HG03095 (cell line): Measurements from ENCODE around the gene UQCR11.

ENCODE experiments used
- ATAC-seq: cut with Tn5 transposase; IDR thresholded peaks from one replicate; pipeline ENCODE4 v1.9.1; 2021; ENCODE audit warnings: moderate library complexity; ENCODE audit not compliant: unreplicated experiment

The UQCR11 gene

DNA sequence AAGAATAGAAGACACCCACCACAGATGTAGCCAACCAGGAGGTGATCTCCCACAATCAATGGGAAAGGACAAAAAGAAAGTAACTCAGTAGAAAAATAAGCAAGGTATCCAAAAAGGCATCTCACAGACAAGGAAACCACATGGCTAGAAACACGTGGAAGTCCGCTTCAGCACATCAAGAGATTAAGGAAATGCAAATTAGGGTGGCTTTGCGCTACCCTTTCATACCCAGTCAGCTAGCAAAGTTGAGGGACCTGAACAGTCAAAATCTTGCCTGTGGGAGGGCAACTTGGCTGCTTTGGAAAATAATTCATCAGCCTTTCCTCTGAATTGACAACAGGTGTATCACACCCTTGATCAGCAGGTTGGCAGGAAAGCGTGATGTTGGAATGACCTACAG, 11.6 kb upstream of the UQCR11 start:
- ATAC-seq, result no peak

- ATAC-seq, result no peak
These were observed 11.1 kb upstream of the UQCR11 start for GRCh38 chr19:1616396-1616795.

- no peak for ATAC-seq
These were observed 10.0 kb upstream of the UQCR11 start for GRCh38 chr19:1615156-1615765.

- ATAC-seq, result no peak
These were observed 8.7 kb upstream of the UQCR11 start for GRCh38 chr19:1613808-1614570.

DNA sequence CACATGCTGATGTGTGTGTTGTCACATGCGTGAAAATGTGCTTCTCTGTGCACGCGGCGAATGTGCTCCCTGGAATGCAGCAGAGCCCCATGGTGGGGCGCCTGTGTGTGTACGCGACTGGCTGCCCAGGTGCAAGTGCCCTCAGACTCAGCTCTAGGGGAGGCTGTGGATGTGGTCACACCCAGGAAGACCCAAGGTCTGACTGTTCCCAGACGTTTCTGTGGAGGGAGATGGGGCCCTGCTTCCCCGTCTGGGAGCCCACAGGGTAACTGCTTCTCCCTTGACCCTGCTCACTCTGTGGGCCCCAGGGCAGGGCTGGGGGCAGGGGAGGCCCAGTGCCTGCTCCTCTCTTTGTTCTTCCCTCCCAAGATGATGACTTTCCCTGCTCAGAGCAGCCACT, 7.9 kb upstream of the UQCR11 start:
- ATAC-seq, result no peak

GRCh38 chr19:1612114-1613086, 7.1 kb upstream of the UQCR11 start:
- no peak for ATAC-seq

GRCh38 chr19:1611353-1611752, 6.1 kb upstream of the UQCR11 start:
- ATAC-seq, result no peak

GRCh38 chr19:1610579-1610978, 5.3 kb upstream of the UQCR11 start:
- no peak for ATAC-seq

DNA sequence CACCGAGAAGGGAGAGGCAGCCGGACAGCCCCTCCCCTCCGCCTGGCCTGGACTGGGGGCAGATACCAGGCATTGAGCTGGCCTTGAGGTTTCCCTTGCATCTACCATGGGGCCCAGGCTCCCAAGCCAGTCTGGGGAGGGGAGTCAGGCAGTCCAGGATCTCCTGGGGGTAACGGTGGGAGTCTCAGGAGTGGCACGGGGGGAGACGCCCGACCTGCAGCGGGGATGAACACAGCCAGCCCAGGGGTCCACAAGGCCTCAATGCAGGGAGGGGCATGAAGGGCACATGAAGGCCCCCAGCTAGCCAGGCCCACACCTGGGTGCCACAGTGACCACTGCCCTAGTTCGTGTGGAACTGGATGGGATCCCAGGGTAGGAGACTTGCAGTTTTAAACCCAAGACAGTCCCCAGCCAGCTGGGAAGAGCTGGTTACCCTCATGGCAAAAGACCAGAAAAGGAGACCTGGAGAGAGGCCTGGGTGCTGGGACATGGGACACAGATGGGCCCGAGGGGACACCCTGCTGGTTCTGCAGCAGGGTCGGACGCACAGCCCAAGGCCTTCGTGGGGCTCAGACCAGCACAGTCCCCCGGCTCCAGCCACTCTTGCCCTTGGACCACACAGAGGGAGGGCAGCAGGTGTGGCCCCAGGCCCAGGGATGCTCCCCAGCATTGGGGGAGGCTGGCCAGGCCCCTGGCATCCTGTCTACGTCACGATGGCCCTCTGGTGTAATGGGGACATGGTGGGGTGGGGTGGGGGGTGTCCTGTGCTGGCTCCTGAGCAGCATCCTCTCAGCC, 4.6 kb upstream of the UQCR11 start:
- ATAC-seq, result no peak

GRCh38 chr19:1609103-1609396, 3.8 kb upstream of the UQCR11 start:
- no peak for ATAC-seq

DNA sequence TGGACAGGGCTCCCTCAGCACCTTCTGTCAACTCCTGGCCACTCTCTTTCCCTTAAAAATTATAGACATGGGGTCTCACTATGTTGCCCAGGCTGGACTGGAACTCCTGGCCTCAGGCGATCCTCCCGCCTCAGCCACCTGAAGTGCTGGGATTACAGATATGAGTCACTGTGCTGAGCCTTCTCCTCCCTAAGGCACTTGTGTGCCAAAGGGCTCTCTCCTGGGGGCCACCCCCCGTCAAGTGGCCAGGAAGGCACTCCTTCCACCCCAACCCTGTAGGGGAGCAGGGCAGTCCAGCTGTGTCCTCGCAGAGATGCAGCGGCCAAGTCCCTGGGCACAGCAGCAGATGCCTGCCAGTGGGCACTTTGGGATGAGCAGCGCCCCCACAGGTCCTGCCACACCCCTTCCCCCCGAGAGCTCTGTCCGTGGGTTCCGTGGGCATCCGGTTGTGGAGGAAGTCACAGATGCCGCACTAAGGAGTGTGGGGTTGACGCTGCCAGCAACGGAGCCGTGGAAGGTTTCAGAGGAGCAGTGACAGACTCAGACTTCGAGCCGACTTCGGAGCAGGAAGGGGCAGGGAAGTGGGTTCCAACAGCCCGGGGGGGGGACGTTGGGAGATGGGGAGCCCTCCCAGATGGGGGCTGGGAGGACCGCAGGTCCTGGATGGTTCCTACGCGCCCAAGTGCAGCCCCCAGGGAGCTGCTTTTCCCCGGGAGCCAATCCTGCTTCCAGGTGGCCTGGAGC, 3.3 kb upstream of the UQCR11 start:
- no peak for ATAC-seq

- ATAC-seq, result no peak
These were observed 933 bp upstream of the UQCR11 start for GRCh38 chr19:1606138-1606651.

GRCh38 chr19:1602091-1602707, 3.1 kb downstream of the UQCR11 start:
- no peak for ATAC-seq

DNA sequence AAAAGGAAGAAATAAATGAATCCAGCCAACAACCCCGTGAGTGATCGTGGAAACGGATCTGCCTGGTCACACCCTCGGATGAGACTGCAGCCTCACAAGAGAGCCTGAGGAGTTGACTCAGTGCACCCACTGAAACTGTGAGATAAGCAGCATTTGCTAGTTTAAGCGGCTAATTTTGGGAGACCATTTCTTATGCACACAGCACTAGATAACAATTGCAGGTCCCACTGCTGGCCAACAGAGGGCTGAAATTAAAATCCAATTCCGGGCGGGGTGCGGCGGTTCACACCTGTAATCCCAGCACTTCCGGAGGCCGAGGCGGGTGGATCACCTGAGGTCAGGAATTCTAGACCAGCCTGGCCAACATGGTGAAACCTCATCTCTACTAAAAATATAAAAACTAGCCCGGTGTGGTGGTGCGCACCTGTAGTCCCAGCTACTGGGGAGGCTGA, 3.6 kb downstream of the UQCR11 start:
- no peak for ATAC-seq

DNA sequence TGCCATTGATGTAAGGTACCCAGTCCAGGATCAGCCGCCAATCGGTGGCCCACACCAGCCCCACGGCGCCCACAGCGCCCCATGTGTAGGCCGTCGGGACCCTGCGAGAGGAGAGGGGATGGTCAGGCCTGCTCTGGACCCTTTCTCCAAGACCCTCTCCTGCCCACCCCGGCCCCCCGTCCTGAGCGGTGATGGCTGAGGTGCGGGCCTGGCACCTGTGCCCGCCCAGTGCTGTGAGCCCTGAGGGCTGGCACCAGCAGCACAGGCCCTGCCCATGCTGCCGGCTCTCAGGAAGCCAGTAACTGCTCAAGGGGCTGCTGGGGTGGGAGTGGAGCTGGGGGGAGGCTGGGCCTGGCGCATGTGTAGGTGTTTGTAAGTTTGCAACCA, 5.8 kb downstream of the UQCR11 start:
- ATAC-seq, result no peak

DNA sequence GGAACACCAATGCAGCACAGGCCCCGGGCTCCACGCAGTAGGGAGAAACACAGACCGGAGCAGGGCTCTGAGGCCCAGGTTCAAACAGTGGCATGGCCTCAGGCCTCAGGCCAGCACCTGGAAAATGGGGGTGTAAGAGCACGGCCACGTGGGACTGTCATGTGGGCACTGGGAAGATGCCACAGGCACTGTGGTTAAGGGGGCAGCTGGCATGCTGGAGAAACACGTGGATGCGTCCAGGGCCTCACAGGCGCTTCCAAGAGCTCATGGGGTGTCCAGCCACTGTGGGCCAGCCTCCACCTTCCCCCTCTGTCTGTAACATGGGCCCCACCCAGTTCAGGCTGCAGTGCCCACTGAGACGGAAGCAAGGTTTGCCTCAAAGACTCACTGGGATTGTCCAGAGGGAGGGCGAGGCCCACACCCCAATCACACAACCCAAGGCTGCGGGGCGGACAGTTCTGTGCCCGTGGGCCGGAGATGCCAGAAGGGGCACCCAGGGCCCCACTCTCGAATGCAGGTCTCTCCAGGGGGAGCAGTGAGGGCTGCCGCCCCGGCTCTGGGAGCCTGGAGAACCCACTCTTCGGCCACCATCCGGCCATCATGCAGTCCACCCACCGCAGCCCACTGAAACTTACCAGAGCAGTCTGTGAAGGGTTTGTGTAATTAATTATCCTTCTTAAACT, 6.3 kb downstream of the UQCR11 start:
- no peak for ATAC-seq

DNA sequence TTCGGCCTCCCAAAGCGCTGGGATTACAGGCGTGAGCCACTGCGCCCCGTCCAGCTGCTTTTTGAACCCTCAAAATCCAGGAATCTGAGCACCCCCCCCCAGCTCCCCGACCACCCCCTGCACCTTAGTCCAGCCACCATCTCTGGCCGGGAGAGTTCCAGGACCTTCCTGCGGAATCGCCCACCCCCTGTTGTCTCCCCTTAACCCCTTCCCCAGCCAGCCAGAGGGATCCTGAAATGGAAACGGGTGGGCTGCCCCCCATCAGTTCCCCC, 11.8 kb downstream of the UQCR11 start:
- ATAC-seq, result no peak

GRCh38 chr19:1592755-1593500, 12.3 kb downstream of the UQCR11 start, which contains the start of gene MBD3:
TSS of gene MBD3 (minus strand) at chr19:1592865. CDS start at chr19:1592631, 234 bp downstream.
- ATAC-seq, result peak; percentile 58
